Activated CD8-positive, alpha-beta T cell treated with anti-CD3 and anti-CD28 coated beads for 36 hours (primary cell): ENCODE data around the gene UNC80. TPM values are rescaled to one million over a fixed set of nuclear protein-coding genes. Genes with fewer than 3 reads are reported as not detected.

ENCODE experiments used
- ATAC-seq: fragments of 200-7000 bp; cut with Tn5 transposase; one replicate; pipeline ENCODE4 v1.10.0; 2021; ENCODE audit warnings: mild to moderate bottlenecking, moderate library complexity
- CTCF ChIA-PET: fragments of 350-600 bp; sonication (Branson Sonifier 250); formaldehyde crosslinking; loops from one replicate; lab custom pipeline; 2021; ENCODE audit warnings: antibody characterized with exemption; lab: Charles Lee
- POLR2A ChIA-PET: fragments of 350-600 bp; sonication (Branson Sonifier 250); formaldehyde crosslinking; loops from one replicate; lab custom pipeline; 2021; ENCODE audit warnings: antibody characterized with exemption; lab: Charles Lee
- DNase-seq: peaks from one replicate; pipeline ENCODE4 v3.0.0-alpha.2; 2020
- H3K27ac Mint-ChIP-seq: one replicate; pipeline ENCODE4 v1.8.0; 2021; ENCODE audit warnings: mild to moderate bottlenecking, mixed read lengths
- H3K27me3 Mint-ChIP-seq: one replicate; pipeline ENCODE4 v1.8.0; 2021; ENCODE audit warnings: mixed read lengths
- H3K36me3 Mint-ChIP-seq: one replicate; pipeline ENCODE4 v1.8.0; 2021; ENCODE audit warnings: low read depth, mixed read lengths
- H3K4me1 Mint-ChIP-seq: one replicate; pipeline ENCODE4 v1.8.0; 2021; ENCODE audit warnings: low read depth, mixed read lengths
- H3K4me3 Mint-ChIP-seq: one replicate; pipeline ENCODE4 v1.8.0; 2021; ENCODE audit warnings: mild to moderate bottlenecking, moderate library complexity, mixed read lengths
- H3K9me3 Mint-ChIP-seq: one replicate; pipeline ENCODE4 v1.8.0; 2021; ENCODE audit warnings: mixed read lengths
- intact Hi-C: fragments of 100-400 bp; cut with micrococcal nuclease; formaldehyde crosslinking; loops from one replicate; pipeline ENCODE4 v1.10.0; 2022
- total RNA-seq, 2 experiments: library from RNA; stranded (reverse); gene quantifications; one replicate each; pipeline ENCODE4 v1.2.3, GENCODE V29; 2021
- TF ChIP-seq, protein P1 (sequence below): fragments of 200-600 bp; IDR thresholded peaks from one replicate; pipeline ENCODE4 v1.8.0; 2022; ENCODE audit warnings: antibody characterized with exemption, mild to moderate bottlenecking

UNC80 gene
- total RNA-seq, 2 experiments from 2014 or later = not detected

GRCh38 chr2:209922116-209922515 lies 150.5 kb downstream of the UNC80 start:
- ChIA-PET POLR2A (no interaction called here), CTCF (no interaction called here)
- Mint-ChIP-seq H3K4me1 (no peaks in the 10 kb centered on the region), H3K4me3 (no peak overlapping the region), H3K9me3 (no peaks in the 10 kb centered on the region), H3K27me3 (peaks cover 5% of the 10 kb centered on the region), H3K27ac (no peak overlapping the region), H3K36me3 (no peaks in the 10 kb centered on the region)
- intact Hi-C loops = no loop called here
- no peak for DNase-seq
- TF ChIP-seq, protein P1, sequence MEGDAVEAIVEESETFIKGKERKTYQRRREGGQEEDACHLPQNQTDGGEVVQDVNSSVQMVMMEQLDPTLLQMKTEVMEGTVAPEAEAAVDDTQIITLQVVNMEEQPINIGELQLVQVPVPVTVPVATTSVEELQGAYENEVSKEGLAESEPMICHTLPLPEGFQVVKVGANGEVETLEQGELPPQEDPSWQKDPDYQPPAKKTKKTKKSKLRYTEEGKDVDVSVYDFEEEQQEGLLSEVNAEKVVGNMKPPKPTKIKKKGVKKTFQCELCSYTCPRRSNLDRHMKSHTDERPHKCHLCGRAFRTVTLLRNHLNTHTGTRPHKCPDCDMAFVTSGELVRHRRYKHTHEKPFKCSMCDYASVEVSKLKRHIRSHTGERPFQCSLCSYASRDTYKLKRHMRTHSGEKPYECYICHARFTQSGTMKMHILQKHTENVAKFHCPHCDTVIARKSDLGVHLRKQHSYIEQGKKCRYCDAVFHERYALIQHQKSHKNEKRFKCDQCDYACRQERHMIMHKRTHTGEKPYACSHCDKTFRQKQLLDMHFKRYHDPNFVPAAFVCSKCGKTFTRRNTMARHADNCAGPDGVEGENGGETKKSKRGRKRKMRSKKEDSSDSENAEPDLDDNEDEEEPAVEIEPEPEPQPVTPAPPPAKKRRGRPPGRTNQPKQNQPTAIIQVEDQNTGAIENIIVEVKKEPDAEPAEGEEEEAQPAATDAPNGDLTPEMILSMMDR = no peak
- no peak for ATAC-seq

- TF ChIP-seq, protein P1 = no peak
- Mint-ChIP-seq H3K4me3 (no peak overlapping the region), H3K27ac (no peak overlapping the region), H3K36me3 (no peaks in the 10 kb centered on the region), H3K27me3 (peaks cover 6% of the 10 kb centered on the region), H3K9me3 (no peaks in the 10 kb centered on the region), H3K4me1 (no peaks in the 10 kb centered on the region)
- DNase-seq (no peak), ATAC-seq (no peak)
- ChIA-PET POLR2A (no interaction called here), CTCF (interaction anchor here (1.6 kb wide), 1 partner anchor 32 kb away, joined by 3 read pairs; no protein-coding TSS in a partner anchor)
- intact Hi-C loops = no loop called here
Observed at GRCh38 chr2:209929369-209929768, 157.7 kb downstream of the UNC80 start.

GRCh38 chr2:209933499-209934483 lies 162.2 kb downstream of the UNC80 start:
- no peaks in the 10 kb centered on the region for H3K36me3 Mint-ChIP-seq
- CTCF ChIA-PET = no interaction called here
- TF ChIP-seq, protein P1 = no peak
- H3K27ac Mint-ChIP-seq = no peak overlapping the region
- no peak for DNase-seq
- no peak for ATAC-seq
- POLR2A ChIA-PET = interaction anchor here (0.6 kb wide), 1 partner anchor 616 kb away, joined by 3 read pairs; no protein-coding TSS in a partner anchor
- no peak overlapping the region for H3K4me3 Mint-ChIP-seq
- intact Hi-C loops = no loop called here
- H3K4me1 Mint-ChIP-seq = no peaks in the 10 kb centered on the region
- H3K27me3 Mint-ChIP-seq = peaks cover 6% of the 10 kb centered on the region
- H3K9me3 Mint-ChIP-seq = no peaks in the 10 kb centered on the region

DNA sequence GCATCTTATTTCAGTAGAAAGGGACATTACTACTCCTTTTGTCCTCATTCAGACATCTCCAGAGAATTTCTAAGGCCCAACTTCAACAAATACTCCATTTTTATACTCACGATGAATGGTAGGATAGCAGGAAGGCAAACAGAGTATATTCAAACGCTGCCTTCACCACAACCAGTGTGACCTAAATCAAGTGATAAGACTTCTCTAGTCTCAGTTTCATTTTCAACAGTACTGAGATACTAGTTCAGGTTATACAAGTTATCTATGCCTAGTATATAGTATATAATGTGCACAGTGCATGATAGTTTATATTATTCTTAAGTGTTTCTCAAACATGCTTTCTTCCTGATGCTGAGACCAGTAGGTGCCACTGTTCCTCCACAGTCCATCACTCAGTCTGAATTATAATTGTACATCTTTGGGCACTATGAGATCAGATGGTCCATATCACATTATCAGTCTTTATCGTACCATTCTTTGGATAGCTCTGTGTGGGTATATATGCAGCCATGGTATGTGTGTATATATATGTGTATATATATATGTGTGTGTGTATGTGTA lies 164.6 kb downstream of the UNC80 start:
- intact Hi-C loops = no loop called here
- Mint-ChIP-seq H3K4me3 (no peak overlapping the region), H3K4me1 (no peaks in the 10 kb centered on the region), H3K27me3 (peaks cover 3% of the 10 kb centered on the region), H3K9me3 (no peaks in the 10 kb centered on the region), H3K36me3 (no peaks in the 10 kb centered on the region), H3K27ac (no peak overlapping the region)
- no peak for ATAC-seq
- ChIA-PET CTCF (no interaction called here), POLR2A (no interaction called here)
- TF ChIP-seq, protein P1 = no peak
- no peak for DNase-seq

GRCh38 chr2:209937893-209938292 lies 166.3 kb downstream of the UNC80 start:
- Mint-ChIP-seq H3K36me3 (no peaks in the 10 kb centered on the region), H3K27me3 (peaks cover 3% of the 10 kb centered on the region), H3K9me3 (no peaks in the 10 kb centered on the region), H3K4me3 (no peak overlapping the region), H3K27ac (no peak overlapping the region), H3K4me1 (no peaks in the 10 kb centered on the region)
- TF ChIP-seq, protein P1 = no peak
- ChIA-PET CTCF (interaction anchor here (0.6 kb wide), 1 partner anchor 1137 kb away, joined by 3 read pairs; no protein-coding TSS in a partner anchor), POLR2A (no interaction called here)
- DNase-seq (no peak), ATAC-seq (no peak)
- intact Hi-C loops = no loop called here
